GM18951 (cell line): ENCODE measurements around the gene PDZRN3.

Experiments
- POLR2A ChIP-seq: IDR thresholded peaks from 4 replicates; pipeline ENCODE4 v1.6.1; 2011; ENCODE audit warnings: mild to moderate bottlenecking; ENCODE audit not compliant: insufficient read length, insufficient read depth; ENCODE audit errors: extremely low read depth
- in situ Hi-C: fragments of 300-500 bp; cut with MboI; formaldehyde crosslinking; loops from one replicate; pipeline ENCODE4 v1.12.0; 2022; ENCODE audit warnings: low sequenced_read_pairs, mixed read lengths, inconsistent platforms; ENCODE audit not compliant: unreplicated experiment

PDZRN3 gene

DNA sequence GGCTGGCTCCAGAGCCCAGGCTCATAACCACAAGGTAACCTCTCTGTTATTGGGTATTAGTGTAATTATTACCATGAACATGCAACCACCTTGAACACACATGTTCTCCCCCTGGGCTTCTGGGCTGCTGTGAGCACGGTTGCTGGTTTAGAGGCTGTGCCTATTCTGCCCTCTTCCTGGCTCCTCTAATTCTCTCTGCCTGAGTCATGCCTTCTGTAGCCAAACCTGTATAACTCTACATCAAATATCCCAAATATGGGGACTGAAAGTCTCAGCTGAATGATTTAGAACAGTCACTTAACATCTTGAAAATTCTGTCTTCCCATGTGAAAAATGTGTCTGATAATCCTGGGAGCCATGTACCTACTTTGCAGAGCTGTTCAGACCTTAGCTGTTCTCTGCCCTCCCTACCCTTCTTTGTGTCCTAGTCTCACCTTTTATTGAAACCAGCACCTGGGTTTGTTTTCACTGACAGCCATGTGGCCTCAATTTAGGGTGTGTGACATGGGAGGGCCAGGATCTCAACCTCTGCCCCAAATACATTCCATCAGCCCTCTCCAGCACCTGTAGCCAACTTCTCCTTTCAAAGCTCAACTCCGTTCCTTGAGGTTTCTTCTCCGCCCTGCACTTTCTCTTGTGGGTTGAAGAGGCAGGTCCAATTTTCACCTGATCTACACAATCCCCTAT, 60.7 kb downstream of the PDZRN3 start:
- in situ Hi-C loops, result no loop called here
- TF ChIP-seq POLR2A, result no peak

DNA sequence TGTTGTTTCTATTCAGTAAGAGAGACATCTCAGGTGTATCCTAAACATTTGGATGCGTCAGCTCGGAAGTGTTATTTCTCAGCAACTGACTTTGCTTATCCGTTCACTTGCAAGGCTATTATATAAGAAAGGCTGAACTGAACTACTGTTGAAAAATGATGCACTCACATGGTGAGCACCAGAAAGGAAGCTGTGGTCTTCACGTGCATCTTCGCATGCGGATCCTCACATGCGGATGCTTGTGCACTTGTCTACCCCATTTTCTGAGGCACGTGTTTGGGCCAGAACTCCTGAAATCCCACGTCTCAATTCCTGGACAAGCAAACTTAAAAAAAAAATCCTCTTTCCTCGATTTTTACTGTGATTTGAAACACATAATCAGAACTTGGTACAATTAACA, 63.2 kb downstream of the PDZRN3 start:
- in situ Hi-C loops, result no loop called here
- no peak for TF ChIP-seq POLR2A

DNA sequence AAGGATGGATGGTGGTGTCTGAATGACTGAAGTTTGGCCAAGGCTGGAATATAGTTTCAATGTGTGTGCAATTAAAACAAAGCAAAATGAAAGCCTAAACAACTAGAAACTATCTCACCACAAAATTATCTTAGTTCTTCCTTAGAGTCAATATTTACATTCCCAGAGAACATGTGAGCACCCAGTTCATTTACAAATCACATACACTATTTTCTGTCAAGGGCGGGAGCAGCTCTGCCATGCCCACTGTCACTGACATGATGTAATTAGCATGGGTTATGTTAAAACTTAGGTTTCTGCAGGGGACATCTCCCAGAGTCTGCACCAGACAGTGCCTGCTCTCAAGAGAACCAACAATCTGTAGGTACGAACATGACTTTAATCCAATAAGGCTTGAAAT, 65.0 kb downstream of the PDZRN3 start:
- no peak for TF ChIP-seq POLR2A
- in situ Hi-C loops, result no loop called here

DNA sequence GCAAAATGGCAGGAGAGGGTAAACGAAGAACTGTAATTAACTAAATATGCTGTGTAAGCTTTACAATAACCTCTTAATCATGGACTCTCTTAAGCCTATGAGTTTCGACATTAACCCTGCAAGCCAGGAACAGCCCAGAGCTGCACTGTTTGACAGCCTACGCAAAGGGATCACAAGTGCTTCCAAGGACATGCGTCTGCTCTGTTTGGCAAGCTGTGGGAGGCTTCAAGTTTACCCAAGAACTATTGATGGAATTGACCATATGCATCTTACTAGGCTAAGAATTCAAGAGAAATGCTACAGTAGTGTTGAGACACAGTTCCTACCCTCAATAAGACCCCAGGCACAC, 66.0 kb downstream of the PDZRN3 start:
- in situ Hi-C loops, result no loop called here
- TF ChIP-seq POLR2A, result no peak

DNA sequence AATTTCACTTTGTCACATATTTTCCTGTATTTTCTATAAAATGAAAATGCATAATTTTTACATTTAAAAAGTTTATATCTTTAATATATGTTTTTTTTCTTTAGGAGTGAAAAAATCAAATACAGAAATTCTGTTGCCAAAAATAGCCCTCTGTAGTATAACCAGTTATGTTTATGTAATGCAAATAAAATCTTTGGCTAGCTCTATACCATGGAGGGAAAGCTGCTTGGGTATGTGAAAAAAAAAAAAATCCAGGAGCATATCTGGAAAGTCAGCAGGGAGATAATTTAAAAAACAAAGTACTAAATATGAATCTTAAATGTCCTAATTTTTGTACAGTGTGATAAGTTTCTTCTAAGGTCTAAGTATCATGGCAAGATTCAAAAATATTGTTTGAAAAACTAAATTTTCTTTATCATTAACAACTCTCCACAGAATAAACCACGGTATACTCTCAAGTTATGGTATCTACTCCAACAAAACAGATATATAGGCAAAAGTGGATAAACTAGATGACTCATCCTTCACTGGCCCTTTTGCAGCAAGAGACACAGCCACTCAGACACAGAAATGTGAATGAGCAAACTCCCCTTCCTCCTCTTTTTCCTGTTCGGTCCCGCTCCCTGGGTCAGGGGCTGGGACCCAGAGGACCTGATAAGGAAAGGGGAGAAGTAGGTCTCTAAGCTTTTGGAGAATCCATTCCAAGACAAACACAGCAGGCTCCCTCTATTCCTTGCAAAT, 66.6 kb downstream of the PDZRN3 start:
- in situ Hi-C loops, result no loop called here
- TF ChIP-seq POLR2A, result no peak

DNA sequence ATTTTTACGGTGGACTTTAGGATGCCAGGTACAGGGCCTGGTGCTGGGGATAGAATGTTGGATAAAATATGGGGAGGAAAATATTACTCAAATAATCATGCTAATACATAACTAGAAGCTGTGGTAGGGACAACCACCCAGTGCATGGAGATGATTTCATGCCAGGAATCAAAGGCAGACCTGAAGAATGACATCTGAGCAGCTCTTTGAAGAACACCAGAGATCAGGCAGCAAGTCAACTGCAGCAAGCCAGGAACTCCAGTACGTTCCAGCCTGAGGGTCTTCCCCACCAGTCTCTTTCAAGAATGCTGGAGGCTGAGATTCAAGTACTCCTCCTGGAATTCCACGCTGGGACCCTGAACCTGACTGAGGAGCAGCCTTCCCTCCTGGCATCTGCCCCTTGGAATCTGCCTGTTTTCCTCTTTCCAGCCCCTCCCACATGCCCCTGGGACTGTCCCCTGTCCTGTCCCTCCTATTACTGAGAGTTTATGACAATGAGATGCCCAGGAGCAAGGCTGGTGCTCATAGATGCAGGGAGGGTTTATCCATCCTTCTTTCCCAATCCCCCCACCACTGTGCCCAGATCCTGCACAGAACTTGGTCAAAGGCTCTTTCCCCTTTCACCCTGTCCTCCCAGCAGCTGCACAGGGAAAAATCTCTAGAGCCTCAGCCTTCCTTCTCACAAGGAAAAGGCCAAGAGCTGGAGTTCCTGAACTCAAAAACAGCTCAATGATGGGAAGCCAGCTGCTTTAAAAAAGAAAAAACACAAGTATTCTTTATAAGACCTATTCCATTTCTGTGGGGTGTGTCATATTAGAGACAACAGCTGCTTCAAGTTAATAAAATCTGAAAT, 68.0 kb downstream of the PDZRN3 start:
- in situ Hi-C loops, result no loop called here
- TF ChIP-seq POLR2A, result no peak

DNA sequence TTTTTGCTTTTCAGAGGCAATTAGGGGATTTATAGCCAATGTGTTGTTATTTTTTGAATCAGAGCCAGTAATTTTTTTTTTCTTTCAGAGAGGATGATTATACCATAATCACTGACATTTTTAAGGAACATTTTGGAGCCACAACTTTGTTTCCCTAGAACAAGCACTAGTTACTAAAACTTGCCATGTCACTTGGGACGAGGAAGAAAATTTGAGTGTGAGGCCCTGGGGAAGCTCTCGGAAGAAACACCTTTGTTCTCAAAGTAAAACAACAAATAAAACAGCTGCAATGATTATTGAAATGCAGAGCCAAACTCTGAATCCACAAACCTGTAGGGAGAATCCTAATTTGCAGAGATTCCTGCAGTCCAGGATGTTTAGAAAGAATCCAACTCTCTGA, 69.7 kb downstream of the PDZRN3 start:
- in situ Hi-C loops, result no loop called here
- TF ChIP-seq POLR2A, result no peak

DNA sequence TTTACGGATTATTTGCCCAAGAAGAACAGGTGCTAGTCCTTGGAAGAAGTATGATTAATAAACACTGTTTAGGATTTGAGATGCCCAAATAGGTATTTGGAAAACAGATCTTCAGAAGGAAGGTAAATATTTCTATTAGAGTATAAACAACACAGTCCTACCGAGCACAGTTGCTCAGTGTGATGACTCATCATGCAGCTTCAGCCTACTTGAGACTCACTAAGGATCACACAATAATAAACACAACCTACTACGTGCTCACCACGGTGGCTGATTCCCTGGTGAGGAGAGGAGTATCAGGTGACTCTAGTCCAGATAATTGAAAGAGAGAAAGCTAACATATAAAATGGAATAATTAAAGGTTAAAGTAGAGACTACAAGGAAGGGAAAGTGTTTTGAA, 72.0 kb downstream of the PDZRN3 start:
- TF ChIP-seq POLR2A, result no peak
- in situ Hi-C loops, result no loop called here

DNA sequence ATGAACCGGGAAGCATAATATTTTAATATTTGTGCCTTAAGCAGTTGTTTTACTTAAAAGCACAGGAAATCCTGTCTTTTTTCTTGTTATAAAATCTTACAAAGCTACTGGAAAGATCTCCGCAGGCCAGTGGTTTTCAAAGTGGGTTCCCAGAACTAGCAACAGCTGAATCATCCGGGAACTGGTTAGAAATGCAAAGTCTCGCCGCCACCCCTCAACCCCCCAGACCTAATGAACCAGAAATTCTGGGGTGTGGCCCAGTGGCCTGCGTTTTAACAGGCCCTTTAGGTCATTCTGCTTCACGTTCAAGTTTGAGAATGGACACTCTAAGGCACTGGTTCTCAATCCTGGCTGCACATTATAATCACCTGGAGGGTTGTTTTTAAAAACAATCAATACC, 74.7 kb downstream of the PDZRN3 start:
- in situ Hi-C loops, result no loop called here
- no peak for TF ChIP-seq POLR2A

DNA sequence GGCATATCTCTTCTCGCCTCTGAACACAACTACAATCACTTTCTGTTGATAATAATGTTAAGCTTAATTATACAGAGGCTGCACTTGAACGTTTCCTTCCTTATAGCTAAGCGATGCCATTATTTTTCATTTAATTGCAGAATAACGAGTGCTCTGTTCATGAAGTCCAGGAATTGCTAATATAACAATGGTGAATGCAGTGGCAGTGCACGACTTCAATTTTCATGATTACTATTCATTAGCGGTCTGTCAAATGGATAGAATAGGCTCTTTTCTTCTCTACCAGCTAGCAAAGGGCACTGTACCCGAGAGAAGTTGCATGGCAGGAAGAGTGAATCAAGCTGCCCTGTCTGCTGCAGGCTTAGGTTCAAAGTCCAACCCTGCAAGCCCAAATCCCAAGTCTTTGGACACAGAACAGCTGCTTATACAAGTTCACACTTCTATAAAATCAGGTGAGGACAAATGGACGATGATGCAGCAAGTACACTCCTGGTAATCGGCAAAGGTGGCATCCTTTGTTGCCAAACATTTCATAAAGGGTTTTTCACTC, 75.6 kb downstream of the PDZRN3 start:
- TF ChIP-seq POLR2A, result no peak
- in situ Hi-C loops, result no loop called here

DNA sequence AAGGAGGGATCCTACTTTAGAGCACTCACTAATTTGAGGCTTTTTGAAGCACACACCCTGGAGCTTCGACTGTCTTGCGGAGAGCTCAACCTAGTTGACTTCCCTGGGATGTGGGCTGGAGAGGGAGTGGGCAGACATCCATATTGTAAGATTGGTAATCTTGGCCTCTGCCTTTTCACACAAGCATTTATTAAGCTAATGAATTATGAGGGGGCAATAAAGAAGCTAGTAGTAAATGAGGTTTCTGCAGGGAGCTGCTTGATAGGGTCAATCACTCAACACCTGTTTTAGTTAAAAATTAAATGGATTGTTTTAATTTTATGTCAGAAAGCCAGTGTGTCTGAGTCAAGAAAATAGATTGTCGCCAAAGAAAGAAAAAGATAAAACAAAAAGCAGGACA, 76.3 kb downstream of the PDZRN3 start:
- no peak for TF ChIP-seq POLR2A
- in situ Hi-C loops, result no loop called here

DNA sequence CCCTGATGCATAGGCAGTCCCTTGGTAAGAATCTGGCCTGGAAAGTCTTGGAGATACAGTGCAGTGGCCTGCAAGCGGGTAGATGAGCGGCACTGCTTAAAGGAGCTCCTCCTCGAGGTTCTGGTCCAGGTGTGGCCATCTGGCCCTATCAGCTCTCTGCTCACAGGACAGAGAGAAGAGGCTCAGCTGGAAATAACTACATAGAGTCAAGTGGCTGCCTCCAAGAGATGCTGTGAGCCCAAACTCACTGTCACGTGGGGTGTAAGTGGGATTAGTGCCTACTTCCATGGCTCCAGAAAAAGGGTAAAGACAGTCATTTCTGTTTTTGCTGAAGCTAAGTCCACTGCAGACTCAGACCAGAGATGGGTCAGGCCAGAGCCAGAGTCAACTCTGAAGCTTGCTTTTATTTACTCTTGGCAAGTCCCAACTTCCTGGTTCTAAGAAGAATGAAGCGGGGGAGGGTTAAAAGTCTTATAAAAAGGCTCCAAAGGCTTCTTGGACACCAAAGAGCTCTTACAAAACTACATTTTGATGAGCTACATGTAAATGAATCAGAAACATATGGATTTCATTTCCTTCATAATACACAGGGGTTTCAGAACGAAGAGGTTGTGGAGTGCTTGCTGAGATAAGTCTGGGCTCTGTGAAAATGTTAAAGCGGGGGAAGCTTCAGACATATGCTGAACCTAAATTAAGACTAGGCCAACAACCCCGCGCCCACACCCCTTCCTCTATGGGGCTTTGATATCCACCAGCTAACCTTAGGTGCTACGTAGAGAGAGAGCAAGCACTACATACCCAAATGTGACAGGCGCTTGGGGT, 77.1 kb downstream of the PDZRN3 start:
- TF ChIP-seq POLR2A, result no peak
- in situ Hi-C loops, result no loop called here

DNA sequence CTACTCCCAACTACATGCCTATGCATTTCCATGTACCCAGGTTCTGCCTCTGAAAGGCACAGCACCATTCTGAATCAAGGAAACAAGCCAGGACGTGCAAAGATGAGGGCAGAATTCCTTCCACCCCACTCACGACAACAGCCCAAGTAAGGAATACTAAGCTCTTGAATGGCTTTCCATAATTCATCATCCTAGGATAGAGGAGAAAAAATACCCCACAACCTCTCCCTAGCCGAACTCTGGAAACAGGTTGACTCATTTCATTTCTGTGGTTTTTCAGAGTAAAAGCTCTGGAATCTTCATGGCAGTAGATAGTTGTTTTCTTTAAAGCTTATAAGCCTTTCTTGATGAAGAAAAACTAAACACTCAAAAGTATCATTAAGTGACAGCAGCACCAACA, 77.8 kb downstream of the PDZRN3 start:
- in situ Hi-C loops, result no loop called here
- TF ChIP-seq POLR2A, result no peak
